ENCODE measurements around the gene ANKRD40.

ANKRD40 gene

DNA sequence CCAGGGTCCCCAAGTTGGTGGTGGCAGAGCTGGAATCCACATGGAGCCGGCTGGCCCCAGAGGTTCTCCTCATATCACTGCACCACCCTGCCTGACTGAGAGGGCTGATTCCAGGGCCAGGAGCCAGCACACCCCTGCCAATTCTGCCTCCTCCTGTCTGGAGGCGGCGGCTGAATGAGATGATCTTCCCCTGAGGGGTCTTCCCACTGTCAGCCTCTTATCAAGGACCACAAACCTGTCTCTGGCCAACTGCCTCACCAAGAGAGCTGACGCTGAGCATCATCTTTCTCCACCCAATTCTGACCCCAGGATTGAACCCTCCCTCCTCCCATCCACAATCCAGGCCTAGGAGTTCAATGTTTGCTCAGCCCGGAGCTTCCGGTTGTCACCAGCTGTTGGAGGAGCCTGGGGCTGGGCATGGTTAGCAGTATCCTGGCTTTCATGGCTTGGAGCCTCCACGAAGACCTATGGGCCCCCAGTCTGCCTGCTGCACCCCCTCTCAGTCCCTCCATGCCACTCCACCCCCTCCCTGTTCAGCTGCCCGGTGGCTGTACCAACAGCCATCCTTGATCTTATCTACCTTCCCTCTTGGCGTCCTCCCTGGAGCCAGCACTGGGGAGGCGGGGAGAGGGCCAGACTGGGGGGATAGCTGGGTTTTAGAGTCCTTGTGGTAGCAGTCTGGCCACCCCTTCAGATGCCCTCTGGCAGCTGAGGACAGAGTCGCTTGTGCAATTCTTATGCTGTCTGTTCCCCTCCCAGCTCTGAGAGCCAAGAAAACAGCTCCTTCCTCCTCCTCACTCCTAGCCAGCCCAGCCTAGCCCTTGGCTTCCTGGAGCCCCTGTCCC is 47.5 kb downstream of the ANKRD40 start:
- no peak overlapping the region for H2AFZ ChIP-seq (ENCODE audit: insufficient read depth, low read length, poor library complexity)
- peak overlapping the region; percentile 16 for H3K14ac ChIP-seq (ENCODE audit: low read length)
- no peaks in the 10 kb centered on the region for H3K27me3 ChIP-seq (ENCODE audit: insufficient read depth, low read length)
- no peak overlapping the region for H3K9ac ChIP-seq (ENCODE audit: low read length)
- H2AK5ac ChIP-seq (ENCODE audit: low read length): peak overlapping the region; percentile 46
- no peaks in the 10 kb centered on the region for H3K36me3 ChIP-seq (ENCODE audit: control insufficient read depth in 1 of 2, insufficient read depth in 2 of 2, low read length in 2 of 2)
- no peak for DNase-seq
- H3K23ac ChIP-seq (ENCODE audit: low read length): no peak overlapping the region
- no peak overlapping the region for H3K4ac ChIP-seq (ENCODE audit: low read depth, low read length)
- H3K4me2 ChIP-seq (ENCODE audit: low read length): no peak overlapping the region
- H2BK5ac ChIP-seq (ENCODE audit: low read depth, low read length, poor library complexity): no peak overlapping the region
- no peak overlapping the region for H4K12ac ChIP-seq (ENCODE audit: low read depth, low read length)
- no CpG with 5 or more reads among the region's 11 CpGs for WGBS (ENCODE audit: extremely low coverage, insufficient coverage, insufficient read length)
- H2BK12ac ChIP-seq (ENCODE audit: low read length): peak overlapping the region; percentile 22
- peaks cover 26 to 36% of the 10 kb centered on the region in 2 experiments for H3K4me1 ChIP-seq (ENCODE audit: control insufficient read depth in 1 of 2, insufficient read depth in 2 of 2, low read length in 2 of 2)
- peak overlapping the region; percentile 46 for H2BK120ac ChIP-seq (ENCODE audit: insufficient read depth, low read length, poor library complexity)
- peaks cover 21% of the 10 kb centered on the region for H3K79me1 ChIP-seq (ENCODE audit: low read length)
- H4K91ac ChIP-seq (ENCODE audit: low read depth, low read length): peak overlapping the region; percentile 89
- no peak overlapping the region for H3K4me3 ChIP-seq (ENCODE audit: low read depth, low read length)
- no peak overlapping the region for H3K27ac ChIP-seq (ENCODE audit: low read depth, low read length)
- peaks cover 2% of the 10 kb centered on the region for H3K79me2 ChIP-seq (ENCODE audit: control insufficient read depth, insufficient read depth, low read length, poor library complexity)
- no peaks in the 10 kb centered on the region for H3K9me3 ChIP-seq (ENCODE audit: insufficient read depth, low read depth, low read length)
- H4K8ac ChIP-seq (ENCODE audit: low read depth, low read length): no peak overlapping the region
- no peak overlapping the region for H3K18ac ChIP-seq (ENCODE audit: low read length)

DNA sequence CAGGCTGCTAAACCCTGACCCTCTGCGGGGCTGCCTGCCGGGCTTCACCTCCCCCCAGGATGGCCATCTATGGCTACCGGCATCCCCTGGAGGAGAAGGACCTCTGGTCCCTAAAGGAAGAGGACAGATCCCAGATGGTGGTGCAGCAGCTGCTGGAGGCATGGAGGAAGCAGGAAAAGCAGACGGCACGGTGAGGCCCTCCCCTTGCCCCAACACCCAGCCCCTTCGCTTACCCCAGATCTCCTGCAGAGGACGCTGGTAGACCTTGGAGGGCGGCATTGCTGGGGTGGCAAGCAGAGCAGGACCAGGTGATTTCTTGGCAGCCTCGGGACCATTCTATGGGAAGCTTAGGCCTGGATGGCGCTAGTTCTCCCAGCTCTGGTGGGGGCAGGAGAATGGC is 48.5 kb downstream of the ANKRD40 start:
- Histone ChIP-seq H2BK120ac (ENCODE audit: insufficient read depth, low read length, poor library complexity) (no peak overlapping the region), H3K4ac (ENCODE audit: low read depth, low read length) (no peak overlapping the region), H3K4me1 (ENCODE audit: control insufficient read depth in 1 of 2, insufficient read depth in 2 of 2, low read length in 2 of 2) (peaks cover 26 to 36% of the 10 kb centered on the region in 2 experiments), H3K18ac (ENCODE audit: low read length) (no peak overlapping the region), H2AK5ac (ENCODE audit: low read length) (no peak overlapping the region), H2BK12ac (ENCODE audit: low read length) (no peak overlapping the region), H3K23ac (ENCODE audit: low read length) (no peak overlapping the region), H3K4me2 (ENCODE audit: low read length) (no peak overlapping the region), H3K79me1 (ENCODE audit: low read length) (peaks cover 21% of the 10 kb centered on the region), H3K14ac (ENCODE audit: low read length) (no peak overlapping the region), H2AFZ (ENCODE audit: insufficient read depth, low read length, poor library complexity) (no peak overlapping the region), H3K9me3 (ENCODE audit: insufficient read depth, low read depth, low read length) (no peaks in the 10 kb centered on the region), H3K27ac (ENCODE audit: low read depth, low read length) (no peak overlapping the region), H3K79me2 (ENCODE audit: control insufficient read depth, insufficient read depth, low read length, poor library complexity) (peaks cover 2% of the 10 kb centered on the region), H3K4me3 (ENCODE audit: low read depth, low read length) (no peak overlapping the region), H4K12ac (ENCODE audit: low read depth, low read length) (no peak overlapping the region), H2BK5ac (ENCODE audit: low read depth, low read length, poor library complexity) (no peak overlapping the region), H3K9ac (ENCODE audit: low read length) (no peak overlapping the region), H4K8ac (ENCODE audit: low read depth, low read length) (peak overlapping the region; percentile 26), H3K36me3 (ENCODE audit: control insufficient read depth in 1 of 2, insufficient read depth in 2 of 2, low read length in 2 of 2) (no peaks in the 10 kb centered on the region), H3K27me3 (ENCODE audit: insufficient read depth, low read length) (no peaks in the 10 kb centered on the region), H4K91ac (ENCODE audit: low read depth, low read length) (no peak overlapping the region)
- DNase-seq: no peak
- no CpG with 5 or more reads among the region's 10 CpGs for WGBS (ENCODE audit: extremely low coverage, insufficient coverage, insufficient read length)

DNA sequence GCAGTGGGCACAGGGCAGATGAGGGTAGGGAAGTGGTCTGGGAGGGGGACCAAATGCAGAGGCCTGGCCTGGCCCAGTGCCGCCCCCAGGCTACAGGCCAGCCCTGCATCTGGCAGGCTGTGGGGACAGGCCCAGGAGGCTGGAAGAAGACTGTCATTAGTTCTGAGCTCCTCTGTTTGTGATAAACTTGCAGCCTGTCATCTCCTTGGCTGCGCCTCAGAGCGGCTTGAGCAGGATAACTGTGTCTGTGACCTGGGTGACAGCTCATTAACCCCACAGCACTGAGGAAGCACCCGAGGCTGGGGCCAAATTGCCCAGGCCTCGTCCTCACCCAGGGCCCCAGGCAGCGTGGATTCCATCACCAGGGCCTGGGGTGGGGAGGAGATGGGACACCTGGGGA is 49.1 kb downstream of the ANKRD40 start:
- Histone ChIP-seq H3K79me1 (ENCODE audit: low read length) (peaks cover 21% of the 10 kb centered on the region), H3K36me3 (ENCODE audit: control insufficient read depth in 1 of 2, insufficient read depth in 2 of 2, low read length in 2 of 2) (no peaks in the 10 kb centered on the region), H3K27ac (ENCODE audit: low read depth, low read length) (no peak overlapping the region), H3K14ac (ENCODE audit: low read length) (no peak overlapping the region), H4K12ac (ENCODE audit: low read depth, low read length) (no peak overlapping the region), H3K4me2 (ENCODE audit: low read length) (no peak overlapping the region), H2BK12ac (ENCODE audit: low read length) (no peak overlapping the region), H3K4ac (ENCODE audit: low read depth, low read length) (no peak overlapping the region), H4K91ac (ENCODE audit: low read depth, low read length) (no peak overlapping the region), H2AFZ (ENCODE audit: insufficient read depth, low read length, poor library complexity) (no peak overlapping the region), H3K18ac (ENCODE audit: low read length) (no peak overlapping the region), H3K27me3 (ENCODE audit: insufficient read depth, low read length) (no peaks in the 10 kb centered on the region), H4K8ac (ENCODE audit: low read depth, low read length) (no peak overlapping the region), H3K9me3 (ENCODE audit: insufficient read depth, low read depth, low read length) (no peaks in the 10 kb centered on the region), H3K9ac (ENCODE audit: low read length) (no peak overlapping the region), H3K4me1 (ENCODE audit: control insufficient read depth in 1 of 2, insufficient read depth in 2 of 2, low read length in 2 of 2) (peaks cover 26 to 36% of the 10 kb centered on the region in 2 experiments), H3K23ac (ENCODE audit: low read length) (no peak overlapping the region), H2BK120ac (ENCODE audit: insufficient read depth, low read length, poor library complexity) (no peak overlapping the region), H2BK5ac (ENCODE audit: low read depth, low read length, poor library complexity) (no peak overlapping the region), H3K4me3 (ENCODE audit: low read depth, low read length) (no peak overlapping the region), H3K79me2 (ENCODE audit: control insufficient read depth, insufficient read depth, low read length, poor library complexity) (peaks cover 2% of the 10 kb centered on the region), H2AK5ac (ENCODE audit: low read length) (no peak overlapping the region)
- no CpG with 5 or more reads among the region's 6 CpGs for WGBS (ENCODE audit: extremely low coverage, insufficient coverage, insufficient read length)
- DNase-seq: no peak

DNA sequence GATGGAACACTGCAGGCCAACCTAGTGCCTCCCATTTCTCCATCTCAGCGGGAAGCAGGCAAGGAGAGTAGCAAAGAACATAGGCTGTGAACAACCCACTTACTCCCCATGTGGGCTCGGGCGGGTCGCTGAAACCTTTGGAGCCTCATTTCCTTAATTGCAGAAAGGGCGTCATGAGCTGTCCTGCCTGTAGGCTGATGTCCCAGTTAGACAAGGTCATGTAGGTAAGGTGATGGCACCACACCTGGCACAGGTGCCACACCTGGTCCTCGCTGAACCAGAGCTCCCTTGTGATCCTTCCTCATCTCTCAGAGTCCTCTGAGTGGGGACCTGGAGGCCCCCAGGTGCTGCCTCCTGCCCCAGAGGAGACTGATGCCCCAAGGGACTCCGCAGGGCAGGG is 50.1 kb downstream of the ANKRD40 start:
- Histone ChIP-seq H3K4ac (ENCODE audit: low read depth, low read length) (no peak overlapping the region), H4K8ac (ENCODE audit: low read depth, low read length) (no peak overlapping the region), H4K91ac (ENCODE audit: low read depth, low read length) (no peak overlapping the region), H3K79me1 (ENCODE audit: low read length) (peaks cover 21% of the 10 kb centered on the region), H2AFZ (ENCODE audit: insufficient read depth, low read length, poor library complexity) (no peak overlapping the region), H2BK12ac (ENCODE audit: low read length) (no peak overlapping the region), H3K27me3 (ENCODE audit: insufficient read depth, low read length) (no peaks in the 10 kb centered on the region), H3K36me3 (ENCODE audit: control insufficient read depth in 1 of 2, insufficient read depth in 2 of 2, low read length in 2 of 2) (no peaks in the 10 kb centered on the region), H3K14ac (ENCODE audit: low read length) (no peak overlapping the region), H2BK120ac (ENCODE audit: insufficient read depth, low read length, poor library complexity) (no peak overlapping the region), H3K4me3 (ENCODE audit: low read depth, low read length) (no peak overlapping the region), H3K23ac (ENCODE audit: low read length) (no peak overlapping the region), H3K9ac (ENCODE audit: low read length) (no peak overlapping the region), H3K27ac (ENCODE audit: low read depth, low read length) (no peak overlapping the region), H3K9me3 (ENCODE audit: insufficient read depth, low read depth, low read length) (no peaks in the 10 kb centered on the region), H3K18ac (ENCODE audit: low read length) (no peak overlapping the region), H3K4me2 (ENCODE audit: low read length) (no peak overlapping the region), H3K4me1 (ENCODE audit: control insufficient read depth in 1 of 2, insufficient read depth in 2 of 2, low read length in 2 of 2) (peaks cover 26 to 36% of the 10 kb centered on the region in 2 experiments), H2BK5ac (ENCODE audit: low read depth, low read length, poor library complexity) (no peak overlapping the region), H2AK5ac (ENCODE audit: low read length) (no peak overlapping the region), H3K79me2 (ENCODE audit: control insufficient read depth, insufficient read depth, low read length, poor library complexity) (peaks cover 2% of the 10 kb centered on the region), H4K12ac (ENCODE audit: low read depth, low read length) (no peak overlapping the region)
- no CpG with 5 or more reads among the region's 7 CpGs for WGBS (ENCODE audit: extremely low coverage, insufficient coverage, insufficient read length)
- no peak for DNase-seq

Measured in trophoblast cell (in vitro differentiated cells and primary cell).